H9 (cell line): Measurements from ENCODE around the gene ADAMTS8. TPM values are rescaled to one million over a fixed set of nuclear protein-coding genes. Genes with fewer than 3 reads are reported as not detected.

Experiments used
- DNase-seq: peaks from one replicate; pipeline ENCODE4 v3.0.0-alpha.2; 2017
- H2AFZ ChIP-seq: one replicate; pipeline ENCODE4 v1.6.1; 2013; ENCODE audit warnings: mild to moderate bottlenecking, low read length, control low read depth, moderate library complexity
- H2AK5ac ChIP-seq: 2 replicates; pipeline ENCODE4 v1.6.1; 2013; ENCODE audit warnings: low read length, control low read depth, mixed read lengths; ENCODE audit not compliant: insufficient read length
- H2BK120ac ChIP-seq: one replicate; pipeline ENCODE4 v1.6.1; 2013; ENCODE audit warnings: low read depth, mild to moderate bottlenecking, low read length, control low read depth, inconsistent platforms; ENCODE audit not compliant: poor library complexity, severe bottlenecking
- H2BK12ac ChIP-seq: 2 replicates; pipeline ENCODE4 v1.6.1; 2013; ENCODE audit warnings: low read length, control low read depth, mixed read lengths, low read depth; ENCODE audit not compliant: insufficient read length
- H2BK15ac ChIP-seq: 2 replicates; pipeline ENCODE4 v1.6.1; 2013; ENCODE audit warnings: low read depth, low read length, control low read depth
- H2BK20ac ChIP-seq: one replicate; pipeline ENCODE4 v1.6.1; 2013; ENCODE audit warnings: low read depth, mild to moderate bottlenecking, low read length, control low read depth, inconsistent platforms; ENCODE audit not compliant: poor library complexity, severe bottlenecking
- H2BK5ac ChIP-seq: 2 replicates; pipeline ENCODE4 v1.6.1; 2013; ENCODE audit warnings: low read length, control low read depth, mixed read lengths; ENCODE audit not compliant: insufficient read length
- H3K14ac ChIP-seq: 2 replicates; pipeline ENCODE4 v1.6.1; 2013; ENCODE audit warnings: low read length, control low read depth; ENCODE audit not compliant: insufficient read depth
- H3K18ac ChIP-seq: 2 replicates; pipeline ENCODE4 v1.6.1; 2013; ENCODE audit warnings: low read depth, mild to moderate bottlenecking, mixed read lengths, low read length, control low read depth; ENCODE audit not compliant: insufficient read length
- H3K23ac ChIP-seq: 2 replicates; pipeline ENCODE4 v1.6.1; 2013; ENCODE audit warnings: low read length, control low read depth, mixed read lengths, low read depth; ENCODE audit not compliant: insufficient read length
- H3K23me2 ChIP-seq: 2 replicates; pipeline ENCODE4 v1.6.1; 2013; ENCODE audit warnings: low read depth, mild to moderate bottlenecking, mixed read lengths, low read length, control low read depth; ENCODE audit not compliant: insufficient read length, poor library complexity, severe bottlenecking
- H3K27ac ChIP-seq: 2 replicates; pipeline ENCODE4 v1.5.1; 2013; ENCODE audit warnings: low read length, control low read depth, mixed read lengths, low read depth; ENCODE audit not compliant: insufficient read length
- H3K27me3 ChIP-seq: 2 replicates; pipeline ENCODE4 v1.6.1; 2013; ENCODE audit warnings: low read length, control low read depth, inconsistent platforms; ENCODE audit not compliant: insufficient read depth
- H3K4ac ChIP-seq: 2 replicates; pipeline ENCODE4 v1.6.1; 2013; ENCODE audit warnings: low read depth, mild to moderate bottlenecking, control low read depth, inconsistent platforms, low read length, moderate library complexity
- H3K4me1 ChIP-seq: 2 replicates; pipeline ENCODE4 v1.6.1; 2013; ENCODE audit warnings: low read length, control low read depth, inconsistent platforms; ENCODE audit not compliant: insufficient read depth
- H3K4me2 ChIP-seq: 2 replicates; pipeline ENCODE4 v1.6.1; 2013; ENCODE audit warnings: low read length, control low read depth, mixed read lengths; ENCODE audit not compliant: insufficient read length, insufficient read depth
- H3K56ac ChIP-seq: 2 replicates; pipeline ENCODE4 v1.6.1; 2013; ENCODE audit warnings: low read depth, mild to moderate bottlenecking, mixed read lengths, low read length, control low read depth; ENCODE audit not compliant: insufficient read length
- H3K79me1 ChIP-seq: 2 replicates; pipeline ENCODE4 v1.6.1; 2013; ENCODE audit warnings: low read depth, mild to moderate bottlenecking, moderate library complexity, low read length, control low read depth, inconsistent platforms; ENCODE audit not compliant: insufficient read depth, poor library complexity, severe bottlenecking
- H3K79me2 ChIP-seq: 2 replicates; pipeline ENCODE4 v1.6.1; 2013; ENCODE audit warnings: low read length, control low read depth, inconsistent platforms; ENCODE audit not compliant: insufficient read depth
- H3K9ac ChIP-seq: 2 replicates; pipeline ENCODE4 v1.6.1; 2013; ENCODE audit warnings: low read length, control low read depth, mixed read lengths; ENCODE audit not compliant: insufficient read length; ENCODE audit errors: extremely low read depth
- H3K9me3 ChIP-seq: one replicate; pipeline ENCODE4 v1.6.1; 2013; ENCODE audit warnings: low read depth, low read length, inconsistent platforms; ENCODE audit not compliant: control insufficient read depth
- H3T11ph ChIP-seq: one replicate; pipeline ENCODE4 v1.6.1; 2013; ENCODE audit warnings: mild to moderate bottlenecking, low read length, control low read depth, inconsistent platforms
- H4K20me1 ChIP-seq: one replicate; pipeline ENCODE4 v1.6.1; 2013; ENCODE audit not compliant: control insufficient read depth, insufficient read length, insufficient read depth
- H4K5ac ChIP-seq: 2 replicates; pipeline ENCODE4 v1.6.1; 2013; ENCODE audit warnings: low read depth, mild to moderate bottlenecking, mixed read lengths, low read length, control low read depth; ENCODE audit not compliant: insufficient read length
- H4K8ac ChIP-seq: replicated peaks from 2 replicates; pipeline ENCODE4 v1.6.1; 2013; ENCODE audit warnings: low read length, control low read depth, mixed read lengths, low read depth; ENCODE audit not compliant: insufficient read length
- H4K91ac ChIP-seq: 2 replicates; pipeline ENCODE4 v1.6.1; 2013; ENCODE audit warnings: low read depth, mild to moderate bottlenecking, moderate library complexity, mixed read lengths, low read length, control low read depth; ENCODE audit not compliant: insufficient read length
- H3K27ac Mint-ChIP-seq, 3 experiments: 2 replicates in 2 of 3; 3 replicates in 1 of 3; pipeline ENCODE4 v1.8.0; 2020 to 2021; ENCODE audit warnings: mixed read lengths in 3 of 3, mild to moderate bottlenecking in 1 of 3, moderate library complexity in 1 of 3
- H3K27me3 Mint-ChIP-seq: 2 replicates; pipeline ENCODE4 v1.8.0; 2021; ENCODE audit warnings: low read depth, mild to moderate bottlenecking, moderate library complexity, mixed read lengths
- H3K36me3 Mint-ChIP-seq, 3 experiments: 2 replicates in 2 of 3; 3 replicates in 1 of 3; pipeline ENCODE4 v1.8.0; 2020 to 2021; ENCODE audit warnings: low read depth in 3 of 3, mixed read lengths in 3 of 3; ENCODE audit not compliant: insufficient read depth in 1 of 3
- H3K4me1 Mint-ChIP-seq, 2 experiments: 2 replicates each; pipeline ENCODE4 v1.8.0; 2020; ENCODE audit warnings: mixed read lengths in 2 of 2
- H3K4me3 Mint-ChIP-seq, 2 experiments: 2 replicates in 1 of 2; 3 replicates in 1 of 2; pipeline ENCODE4 v1.8.0; 2020 to 2021; ENCODE audit warnings: mild to moderate bottlenecking in 2 of 2, mixed read lengths in 2 of 2, moderate library complexity in 1 of 2
- H3K9me3 Mint-ChIP-seq, 2 experiments: 2 replicates in 1 of 2; 3 replicates in 1 of 2; pipeline ENCODE4 v1.8.0; 2020; ENCODE audit warnings: mild to moderate bottlenecking in 2 of 2, mixed read lengths in 2 of 2, moderate library complexity in 1 of 2
- CTCF ChIP-seq: fragments of 200-600 bp; sonication (generic); conservative IDR thresholded peaks from 3 replicates; pipeline ENCODE4 v1.8.0; 2021; ENCODE audit warnings: antibody characterized with exemption, mild to moderate bottlenecking
- WGBS: extraction: QIAGEN DNeasy Blood & Tissue Kit; methylation state at CpG from one replicate; pipeline ENCODE4 v1.1.7; 2013; ENCODE audit warnings: missing lambda C conversion rate, low lambda C conversion rate, mixed read lengths; ENCODE audit not compliant: insufficient read length; ENCODE audit errors: extremely low coverage; 5-methylcytosine and 5-hydroxymethylcytosine counted together
- total RNA-seq: library from RNA; stranded (reverse); gene quantifications from 2 replicates; pipeline ENCODE4 v1.2.1, GENCODE V29; 2021

The ADAMTS8 gene
- total RNA-seq, 1 experiment from 2014 or later: 5.0 TPM

DNA sequence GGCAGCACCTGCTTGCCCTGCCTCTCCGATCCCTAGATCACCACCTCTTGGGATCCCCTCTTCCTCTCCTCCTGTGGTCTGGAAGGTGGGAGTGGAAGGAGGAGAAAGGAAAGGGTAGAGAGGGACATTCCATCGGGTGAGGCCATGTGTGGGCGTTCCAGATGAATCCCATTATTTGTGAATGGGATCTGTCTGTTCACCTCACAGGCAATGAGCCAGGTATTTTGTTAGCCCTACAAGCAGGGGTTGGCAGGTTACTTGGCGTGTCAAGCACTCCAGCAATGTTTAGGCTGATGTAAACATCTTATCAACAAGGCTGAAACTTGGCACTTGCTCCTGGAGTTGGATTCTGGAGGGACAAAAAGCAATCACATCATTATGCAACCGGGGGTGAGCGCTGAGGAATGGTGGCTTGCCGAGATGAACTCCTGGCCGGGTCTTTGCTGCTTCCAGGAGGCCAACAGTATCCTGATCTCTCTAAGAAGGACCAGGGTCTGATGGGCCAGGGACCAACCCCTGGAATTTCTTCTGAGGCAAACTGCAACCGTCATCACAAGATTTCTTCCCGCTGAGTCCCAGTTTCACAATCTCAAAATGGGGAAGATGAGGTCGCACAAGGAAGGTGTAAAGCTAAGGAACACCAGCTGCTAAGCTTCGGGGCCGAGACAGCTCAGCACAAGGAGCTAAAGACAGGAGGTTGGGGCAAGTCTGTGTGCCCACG is 7.8 kb downstream of the ADAMTS8 start:
- DNase-seq: no peak

More for the DNA sequence above, 7.8 kb downstream of the ADAMTS8 start:
- H3K4me2 ChIP-seq: no peak overlapping the region
- H3K4me1 ChIP-seq: no peaks in the 10 kb centered on the region
- no peak overlapping the region for H2BK12ac ChIP-seq
- no peaks in the 10 kb centered on the region for H3K79me2 ChIP-seq
- Mint-ChIP-seq H3K27me3 (peaks cover 16% of the 10 kb centered on the region), H3K27ac (peak overlapping the region in 1 of 3 experiments; percentile 55; a peak in 1 of 7 replicates), H3K36me3 (peaks cover 0 to 29% (median 2%) of the 10 kb centered on the region in 3 experiments; a peak in 4 of 7 replicates), H3K4me3 (no peak overlapping the region), H3K9me3 (no peaks in the 10 kb centered on the region; a peak in 1 of 5 replicates), H3K4me1 (peaks cover 24 to 30% of the 10 kb centered on the region in 2 experiments)
- WGBS: no CpG with 5 or more reads among the region's 14 CpGs
- H2AFZ ChIP-seq: no peak overlapping the region
- H3K9me3 ChIP-seq: no peaks in the 10 kb centered on the region
- no peak overlapping the region for H3K27ac ChIP-seq
- TF ChIP-seq CTCF: no peak
- H3K14ac ChIP-seq: no peak overlapping the region; the same call in 1 of the 2 replicates
- no peaks in the 10 kb centered on the region for H4K20me1 ChIP-seq
- no peak overlapping the region for H2AK5ac ChIP-seq
- no peaks in the 10 kb centered on the region for H3K23me2 ChIP-seq
- H3K79me1 ChIP-seq: no peaks in the 10 kb centered on the region
- no peak overlapping the region for H3K56ac ChIP-seq
- no peaks in the 10 kb centered on the region for H3K27me3 ChIP-seq
- no peak overlapping the region for H3K23ac ChIP-seq
- no peak overlapping the region for H3T11ph ChIP-seq
- peak overlapping the region; percentile 10 for H2BK5ac ChIP-seq
- H3K9ac ChIP-seq: no peak overlapping the region
- no peak overlapping the region for H3K4ac ChIP-seq
- no peak overlapping the region for H4K5ac ChIP-seq
- no peak overlapping the region for H3K18ac ChIP-seq
- no peak overlapping the region for H4K8ac ChIP-seq
- H2BK15ac ChIP-seq: no peak overlapping the region
- no peak overlapping the region for H2BK20ac ChIP-seq
- no peak overlapping the region for H2BK120ac ChIP-seq
- no peak overlapping the region for H4K91ac ChIP-seq
